AG10803 (cell line): ENCODE data around the gene LRRN2.

Source experiments
- DNase-seq: peaks from one replicate; pipeline ENCODE4 v3.0.0; 2010; ENCODE audit warnings: low read depth
- H3K4me3 ChIP-seq: 2 replicates; pipeline ENCODE4 v1.5.1; 2011; ENCODE audit warnings: mild to moderate bottlenecking, low read length, control low read depth
- TF ChIP-seq, protein P1 (sequence below): conservative IDR thresholded peaks from 2 replicates; pipeline ENCODE4 v1.5.1; 2011; ENCODE audit warnings: mild to moderate bottlenecking, low read length, control low read depth, inconsistent platforms

The LRRN2 gene

DNA sequence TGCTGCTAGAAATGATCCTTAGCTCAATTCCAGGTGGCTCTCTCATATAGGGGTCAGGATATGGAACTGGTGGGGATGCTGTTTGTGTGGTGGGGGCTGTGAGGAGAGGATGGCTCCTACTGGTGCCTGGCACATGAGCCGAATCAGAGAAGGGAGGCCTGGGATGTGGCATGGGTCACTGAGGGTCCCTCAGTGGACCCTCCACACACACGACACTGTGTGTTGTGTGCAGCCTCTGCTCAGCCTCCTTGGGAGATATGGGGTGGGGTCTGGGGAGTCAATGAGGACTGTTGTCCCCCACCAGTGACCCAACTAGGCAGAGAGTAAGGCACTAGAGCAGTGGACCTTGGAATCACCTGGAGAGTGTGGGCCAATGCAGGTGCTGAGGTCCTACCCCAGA lies 3.2 kb upstream of the LRRN2 start:
- H3K4me3 ChIP-seq: no peak overlapping the region
- TF ChIP-seq, protein P1, sequence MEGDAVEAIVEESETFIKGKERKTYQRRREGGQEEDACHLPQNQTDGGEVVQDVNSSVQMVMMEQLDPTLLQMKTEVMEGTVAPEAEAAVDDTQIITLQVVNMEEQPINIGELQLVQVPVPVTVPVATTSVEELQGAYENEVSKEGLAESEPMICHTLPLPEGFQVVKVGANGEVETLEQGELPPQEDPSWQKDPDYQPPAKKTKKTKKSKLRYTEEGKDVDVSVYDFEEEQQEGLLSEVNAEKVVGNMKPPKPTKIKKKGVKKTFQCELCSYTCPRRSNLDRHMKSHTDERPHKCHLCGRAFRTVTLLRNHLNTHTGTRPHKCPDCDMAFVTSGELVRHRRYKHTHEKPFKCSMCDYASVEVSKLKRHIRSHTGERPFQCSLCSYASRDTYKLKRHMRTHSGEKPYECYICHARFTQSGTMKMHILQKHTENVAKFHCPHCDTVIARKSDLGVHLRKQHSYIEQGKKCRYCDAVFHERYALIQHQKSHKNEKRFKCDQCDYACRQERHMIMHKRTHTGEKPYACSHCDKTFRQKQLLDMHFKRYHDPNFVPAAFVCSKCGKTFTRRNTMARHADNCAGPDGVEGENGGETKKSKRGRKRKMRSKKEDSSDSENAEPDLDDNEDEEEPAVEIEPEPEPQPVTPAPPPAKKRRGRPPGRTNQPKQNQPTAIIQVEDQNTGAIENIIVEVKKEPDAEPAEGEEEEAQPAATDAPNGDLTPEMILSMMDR: no peak
- DNase-seq: no peak

DNA sequence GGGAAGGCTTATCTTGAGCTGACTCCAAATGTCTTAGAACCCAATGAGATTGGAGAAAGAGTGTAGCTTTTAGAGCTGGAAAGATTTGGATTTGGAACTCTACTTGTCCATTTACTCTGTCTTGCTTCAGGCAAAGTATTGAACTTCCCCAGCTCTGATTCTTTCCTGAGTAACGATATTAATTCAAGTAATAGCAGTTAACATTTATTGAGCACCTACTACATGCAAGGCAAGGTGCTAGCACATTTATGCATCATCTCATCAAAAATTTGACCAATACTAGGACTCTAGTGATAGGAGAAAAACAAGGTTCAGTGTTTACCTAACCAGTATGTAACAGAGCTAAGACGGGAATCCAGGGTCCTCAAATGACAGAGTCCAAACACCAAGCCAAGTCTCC lies 2.5 kb upstream of the LRRN2 start:
- no peak for DNase-seq
- TF ChIP-seq, protein P1: no peak
- H3K4me3 ChIP-seq: no peak overlapping the region

DNA sequence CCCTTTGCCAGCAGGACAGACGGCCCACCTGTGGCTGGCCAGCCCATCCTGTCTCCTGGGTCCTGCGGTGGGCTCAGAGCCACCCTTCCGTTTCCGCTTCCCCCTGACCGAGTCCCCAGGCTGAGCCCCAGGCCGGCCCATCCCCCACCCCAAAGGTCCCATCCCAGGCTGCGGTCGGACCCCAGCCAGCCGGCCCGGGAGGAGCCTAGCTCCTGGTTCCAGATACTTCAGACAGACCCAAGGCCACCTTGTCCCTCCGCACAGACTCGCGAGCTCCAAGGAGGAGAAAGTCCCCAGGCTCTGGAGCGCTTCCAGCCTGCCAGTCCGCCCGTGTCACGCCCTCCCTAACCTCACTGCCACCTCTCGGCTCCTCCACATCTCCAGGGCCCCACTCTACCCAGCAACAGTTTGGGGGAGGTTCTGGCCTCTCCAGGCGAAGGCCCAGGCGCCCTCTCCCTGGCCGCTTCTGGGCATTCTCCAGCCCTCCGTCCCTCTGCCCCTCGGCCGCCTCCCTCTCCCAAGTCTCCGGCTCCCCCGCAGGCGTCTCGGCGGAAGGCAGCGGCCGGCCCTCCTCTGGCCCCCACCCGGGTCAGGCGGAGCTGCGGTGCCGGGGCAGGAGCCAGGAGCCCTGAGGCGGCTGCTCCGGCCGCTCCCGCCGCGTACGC lies 835 bp downstream of the LRRN2 start:
- H3K4me3 ChIP-seq: no peak overlapping the region
- TF ChIP-seq, protein P1: no peak
- DNase-seq: no peak

DNA sequence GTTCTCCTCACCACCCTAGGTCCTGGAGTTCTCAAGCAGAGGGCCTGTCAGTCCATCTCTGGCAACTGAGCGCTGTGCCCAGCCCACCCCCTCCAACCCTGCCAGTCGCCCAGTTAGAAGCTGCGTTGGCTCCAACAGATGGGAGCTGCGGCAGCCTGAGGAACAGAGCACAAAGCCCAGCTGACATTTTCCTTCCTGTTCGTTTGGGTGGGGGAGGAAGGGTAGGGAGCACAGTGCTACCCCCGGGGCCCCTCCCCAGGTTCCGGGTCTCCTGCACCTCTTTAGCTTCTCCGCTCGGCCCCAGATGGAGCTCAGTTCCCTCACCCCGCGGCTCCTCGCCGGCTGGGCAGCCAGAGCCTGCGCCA lies 1.4 kb downstream of the LRRN2 start:
- no peak overlapping the region for H3K4me3 ChIP-seq
- TF ChIP-seq, protein P1: no peak
- DNase-seq: no peak

DNA sequence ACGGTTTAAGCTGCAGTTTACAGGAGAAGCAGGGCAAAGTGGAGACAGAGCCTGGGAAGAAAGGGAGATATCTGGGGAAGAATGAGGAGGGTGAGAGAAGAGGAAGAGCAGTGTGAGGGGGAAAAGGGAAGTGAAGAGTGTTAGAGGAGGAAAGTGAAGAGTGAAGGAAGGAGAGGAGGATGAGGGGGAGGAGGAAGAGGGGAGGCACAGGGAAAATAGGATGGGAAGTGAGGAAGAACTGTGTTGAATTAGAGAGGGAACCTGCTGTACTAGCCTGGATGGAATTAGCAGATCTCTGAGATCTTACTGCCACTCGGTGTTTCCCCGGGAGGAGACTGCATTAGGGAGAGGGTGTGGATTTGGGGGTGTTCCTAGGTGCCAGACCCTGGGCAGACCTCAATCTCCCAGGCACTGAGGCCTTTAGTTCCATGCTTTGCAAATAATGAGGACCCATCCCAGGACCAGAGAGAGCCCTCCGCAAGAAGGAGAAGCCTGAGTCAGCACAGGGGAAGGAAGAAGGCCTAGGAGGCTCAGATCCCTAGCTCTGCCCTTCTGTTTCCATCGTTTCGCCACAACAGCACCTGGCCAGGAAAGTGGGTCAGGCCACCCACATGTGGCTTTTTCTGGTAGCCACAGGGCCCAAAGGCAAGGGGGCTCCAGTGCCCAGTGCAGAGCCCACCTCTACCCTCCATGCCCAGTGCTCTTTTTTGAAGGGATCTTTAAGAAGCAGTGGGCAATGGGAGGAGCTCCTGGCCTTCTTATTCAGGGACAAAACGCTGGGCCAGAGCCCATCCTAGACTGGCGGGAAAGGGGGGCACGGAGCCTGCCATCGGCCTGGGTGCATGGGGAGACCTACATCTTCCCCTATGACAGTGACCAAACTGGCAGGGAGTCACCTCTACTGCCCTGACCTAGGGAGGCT lies 2.0 kb downstream of the LRRN2 start:
- TF ChIP-seq, protein P1: no peak
- DNase-seq: no peak
- no peak overlapping the region for H3K4me3 ChIP-seq

DNA sequence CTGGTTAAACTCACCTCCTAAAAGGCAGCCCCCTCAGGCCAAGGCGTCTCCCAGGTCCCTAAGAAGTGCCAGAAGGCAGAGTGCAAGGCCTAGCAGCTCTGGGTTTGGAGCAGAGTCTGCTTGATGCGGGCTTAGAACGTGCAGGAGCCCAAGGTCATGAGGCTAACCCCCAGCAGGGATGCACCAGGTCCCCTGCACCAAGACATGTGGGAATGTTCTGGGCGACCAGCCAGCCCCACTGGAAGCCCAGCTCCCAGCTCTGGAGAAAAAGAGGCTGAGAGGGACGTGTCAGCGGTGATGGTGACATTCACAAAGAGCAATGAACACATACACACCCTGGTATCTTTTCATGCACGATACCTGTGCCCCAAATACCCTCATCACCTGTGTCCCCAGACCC lies 5.1 kb downstream of the LRRN2 start:
- H3K4me3 ChIP-seq: no peak overlapping the region
- TF ChIP-seq, protein P1: no peak
- DNase-seq: no peak

DNA sequence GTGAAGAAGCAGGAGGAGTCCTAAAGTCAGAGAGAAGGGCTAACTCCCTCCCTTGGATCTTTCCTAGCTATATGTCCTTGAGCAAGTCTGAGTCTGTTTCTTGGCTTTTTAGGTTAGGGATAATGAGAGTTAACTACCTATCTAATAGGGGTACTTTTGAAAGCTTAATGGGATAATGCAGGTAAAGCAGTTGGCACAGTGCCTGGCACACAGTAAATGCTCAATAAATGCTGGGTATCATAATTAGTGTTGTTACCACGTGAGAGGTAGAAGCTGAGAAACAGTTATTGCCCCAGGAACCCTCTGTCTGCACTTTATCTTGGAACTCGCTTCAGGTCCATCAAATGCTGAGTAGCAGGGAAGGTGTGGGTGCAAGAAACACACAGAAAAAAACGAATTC lies 5.5 kb downstream of the LRRN2 start:
- no peak for DNase-seq

More for the DNA sequence above, 5.5 kb downstream of the LRRN2 start:
- TF ChIP-seq, protein P1: no peak
- no peak overlapping the region for H3K4me3 ChIP-seq
